Activated T-cell treated with anti-CD3 and anti-CD28 coated beads, Interleukin-2, amount 50 U/mL, for 24 hours (primary cell): Measurements from ENCODE around the gene SRSF8.

Source experiments
- DNase-seq: peaks from one replicate; pipeline ENCODE4 v3.0.0-alpha.2; 2020
- H3K27ac Mint-ChIP-seq: 2 replicates; pipeline ENCODE4 v1.8.0; 2020; ENCODE audit warnings: mild to moderate bottlenecking, mixed read lengths
- H3K27me3 Mint-ChIP-seq: 2 replicates; pipeline ENCODE4 v1.8.0; 2020; ENCODE audit warnings: mixed read lengths
- H3K36me3 Mint-ChIP-seq: 2 replicates; pipeline ENCODE4 v1.8.0; 2020; ENCODE audit warnings: low read depth, mixed read lengths
- H3K4me1 Mint-ChIP-seq: 2 replicates; pipeline ENCODE4 v1.8.0; 2020; ENCODE audit warnings: low read depth, mixed read lengths
- H3K4me3 Mint-ChIP-seq: 2 replicates; pipeline ENCODE4 v1.8.0; 2020; ENCODE audit warnings: mild to moderate bottlenecking, moderate library complexity, mixed read lengths
- H3K9me3 Mint-ChIP-seq: 2 replicates; pipeline ENCODE4 v1.8.0; 2020; ENCODE audit warnings: mixed read lengths

Gene SRSF8

GRCh38 chr11:95055283-95055897, 11.3 kb upstream of the SRSF8 start:
- Mint-ChIP-seq H3K36me3 (no peaks in the 10 kb centered on the region), H3K4me3 (no peak overlapping the region), H3K27ac (no peak overlapping the region), H3K4me1 (no peaks in the 10 kb centered on the region), H3K27me3 (peaks cover 41% of the 10 kb centered on the region), H3K9me3 (no peaks in the 10 kb centered on the region)
- no peak for DNase-seq

- Mint-ChIP-seq H3K36me3 (no peaks in the 10 kb centered on the region), H3K4me1 (no peaks in the 10 kb centered on the region), H3K4me3 (no peak overlapping the region), H3K9me3 (no peaks in the 10 kb centered on the region), H3K27ac (no peak overlapping the region), H3K27me3 (peaks cover 32% of the 10 kb centered on the region)
- DNase-seq: no peak
Observed at GRCh38 chr11:95057959-95058358, 8.8 kb upstream of the SRSF8 start.

- Mint-ChIP-seq H3K4me3 (no peak overlapping the region), H3K4me1 (no peaks in the 10 kb centered on the region)
Observed at GRCh38 chr11:95058621-95059020, 8.1 kb upstream of the SRSF8 start.

GRCh38 chr11:95059046-95059445, 7.7 kb upstream of the SRSF8 start:
- DNase-seq: no peak
- Mint-ChIP-seq H3K4me1 (no peaks in the 10 kb centered on the region), H3K4me3 (no peak overlapping the region), H3K27ac (no peak overlapping the region), H3K9me3 (no peaks in the 10 kb centered on the region), H3K27me3 (peaks cover 21% of the 10 kb centered on the region), H3K36me3 (no peaks in the 10 kb centered on the region)

More at GRCh38 chr11:95058621-95059020, 8.1 kb upstream of the SRSF8 start:
- no peak overlapping the region for H3K27ac Mint-ChIP-seq
- DNase-seq: no peak
- peaks cover 25% of the 10 kb centered on the region for H3K27me3 Mint-ChIP-seq
- no peaks in the 10 kb centered on the region for H3K36me3 Mint-ChIP-seq
- no peaks in the 10 kb centered on the region for H3K9me3 Mint-ChIP-seq

- H3K27me3 Mint-ChIP-seq: peaks cover 2% of the 10 kb centered on the region
- peaks cover 14% of the 10 kb centered on the region for H3K4me1 Mint-ChIP-seq
Observed at GRCh38 chr11:95065336-95065735, 1.4 kb upstream of the SRSF8 start.

GRCh38 chr11:95067039-95067840, 521 bp downstream of the SRSF8 start:
- Mint-ChIP-seq H3K27me3 (no peaks in the 10 kb centered on the region), H3K9me3 (no peaks in the 10 kb centered on the region), H3K4me1 (peaks cover 29% of the 10 kb centered on the region), H3K36me3 (peaks cover 36% of the 10 kb centered on the region), H3K4me3 (peak overlapping the region; percentile 96), H3K27ac (peak overlapping the region; percentile 97)
- DNase-seq: peak; percentile 86

More at GRCh38 chr11:95065336-95065735, 1.4 kb upstream of the SRSF8 start:
- no peak overlapping the region for H3K27ac Mint-ChIP-seq
- peaks cover 22% of the 10 kb centered on the region for H3K36me3 Mint-ChIP-seq
- DNase-seq: no peak
- H3K4me3 Mint-ChIP-seq: no peak overlapping the region
- H3K9me3 Mint-ChIP-seq: no peaks in the 10 kb centered on the region

- Mint-ChIP-seq H3K27me3 (no peaks in the 10 kb centered on the region), H3K27ac (peak overlapping the region; percentile 97), H3K9me3 (no peaks in the 10 kb centered on the region), H3K4me1 (peaks cover 33% of the 10 kb centered on the region), H3K36me3 (peaks cover 41% of the 10 kb centered on the region), H3K4me3 (peak overlapping the region; percentile 96)
- no peak for DNase-seq
Observed at GRCh38 chr11:95067841-95068219, 1.1 kb downstream of the SRSF8 start.

DNA sequence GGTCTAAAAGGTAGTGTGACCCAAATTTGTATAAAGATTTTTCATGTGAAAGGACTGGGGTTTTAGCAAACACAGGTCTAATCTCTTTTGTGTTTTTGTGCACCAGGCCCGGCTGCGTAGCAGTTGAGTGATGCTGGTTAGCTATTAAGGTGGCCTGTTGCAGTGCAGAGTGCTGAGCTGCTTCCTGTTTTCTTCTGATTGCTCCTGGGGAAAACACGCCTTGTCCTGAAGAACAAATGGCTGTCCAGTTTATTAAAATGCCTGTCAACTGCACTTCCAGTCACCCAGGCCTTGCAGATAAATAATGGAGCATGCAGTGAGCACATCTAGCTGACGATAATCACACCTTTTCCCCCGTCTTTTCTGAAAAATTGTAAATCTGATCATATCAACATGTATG, 1.8 kb downstream of the SRSF8 start:
- peaks cover 45% of the 10 kb centered on the region for H3K36me3 Mint-ChIP-seq
- peak overlapping the region; percentile 96 for H3K4me3 Mint-ChIP-seq
- peak; percentile 64 for DNase-seq
- peaks cover 37% of the 10 kb centered on the region for H3K4me1 Mint-ChIP-seq
- H3K27ac Mint-ChIP-seq: peak overlapping the region; percentile 97
- no peaks in the 10 kb centered on the region for H3K27me3 Mint-ChIP-seq
- H3K9me3 Mint-ChIP-seq: no peaks in the 10 kb centered on the region

DNA sequence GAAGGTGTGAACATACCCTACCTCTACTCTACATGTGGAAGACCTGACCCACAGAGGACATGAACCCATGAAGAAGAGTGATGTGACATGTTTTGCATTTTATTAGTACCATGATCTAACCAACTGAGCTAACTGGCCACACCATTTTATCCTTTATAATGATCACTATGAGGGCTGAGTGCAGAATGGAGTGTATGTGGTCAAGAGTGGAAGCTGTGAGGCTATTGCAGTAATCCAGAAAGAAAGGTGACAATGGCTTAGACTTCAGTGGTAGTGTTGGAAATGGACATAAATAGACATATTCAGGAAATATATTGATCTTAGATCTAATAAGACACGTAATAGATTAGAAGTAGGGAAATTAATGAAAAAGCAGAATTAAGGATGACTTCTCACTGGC, 3.8 kb downstream of the SRSF8 start:
- H3K4me1 Mint-ChIP-seq: peaks cover 37% of the 10 kb centered on the region
- peak overlapping the region; percentile 14 for H3K27ac Mint-ChIP-seq
- H3K9me3 Mint-ChIP-seq: no peaks in the 10 kb centered on the region
- H3K4me3 Mint-ChIP-seq: peak overlapping the region; percentile 11
- no peak for DNase-seq
- no peaks in the 10 kb centered on the region for H3K27me3 Mint-ChIP-seq
- H3K36me3 Mint-ChIP-seq: peaks cover 45% of the 10 kb centered on the region

DNA sequence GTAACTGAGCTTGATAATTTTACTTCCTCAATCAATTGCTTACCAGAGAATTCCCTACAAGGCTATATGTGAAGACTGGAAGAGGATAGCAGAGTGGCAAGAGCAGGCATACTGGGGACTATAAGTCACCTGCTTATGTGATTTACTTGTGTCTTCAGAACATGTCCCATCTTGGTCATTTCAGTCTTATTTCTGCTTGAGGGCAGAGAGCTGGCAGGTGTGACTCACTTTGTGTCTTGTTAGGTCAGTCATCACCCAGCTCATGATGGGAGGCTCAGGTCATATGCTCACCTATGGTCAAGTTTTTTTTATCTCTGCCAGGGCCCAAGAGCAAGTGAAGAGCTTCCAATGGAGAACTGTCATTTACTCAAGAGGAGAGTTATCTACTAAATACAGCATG, 6.2 kb downstream of the SRSF8 start:
- Mint-ChIP-seq H3K27ac (peak overlapping the region; percentile 4), H3K4me1 (peaks cover 35% of the 10 kb centered on the region), H3K27me3 (no peaks in the 10 kb centered on the region), H3K4me3 (no peak overlapping the region), H3K9me3 (no peaks in the 10 kb centered on the region), H3K36me3 (peaks cover 41% of the 10 kb centered on the region)
- DNase-seq: no peak

GRCh38 chr11:95074792-95075563, 8.3 kb downstream of the SRSF8 start:
- H3K4me3 Mint-ChIP-seq: no peak overlapping the region
- H3K27me3 Mint-ChIP-seq: peaks cover 2% of the 10 kb centered on the region
- H3K36me3 Mint-ChIP-seq: peaks cover 24% of the 10 kb centered on the region
- no peak overlapping the region for H3K27ac Mint-ChIP-seq
- H3K9me3 Mint-ChIP-seq: no peaks in the 10 kb centered on the region
- peaks cover 27% of the 10 kb centered on the region for H3K4me1 Mint-ChIP-seq
- no peak for DNase-seq

GRCh38 chr11:95076416-95076815, 9.7 kb downstream of the SRSF8 start:
- Mint-ChIP-seq H3K4me1 (peaks cover 15% of the 10 kb centered on the region), H3K27ac (no peak overlapping the region), H3K4me3 (no peak overlapping the region), H3K9me3 (no peaks in the 10 kb centered on the region), H3K27me3 (peaks cover 2% of the 10 kb centered on the region), H3K36me3 (peaks cover 13% of the 10 kb centered on the region)
- no peak for DNase-seq

DNA sequence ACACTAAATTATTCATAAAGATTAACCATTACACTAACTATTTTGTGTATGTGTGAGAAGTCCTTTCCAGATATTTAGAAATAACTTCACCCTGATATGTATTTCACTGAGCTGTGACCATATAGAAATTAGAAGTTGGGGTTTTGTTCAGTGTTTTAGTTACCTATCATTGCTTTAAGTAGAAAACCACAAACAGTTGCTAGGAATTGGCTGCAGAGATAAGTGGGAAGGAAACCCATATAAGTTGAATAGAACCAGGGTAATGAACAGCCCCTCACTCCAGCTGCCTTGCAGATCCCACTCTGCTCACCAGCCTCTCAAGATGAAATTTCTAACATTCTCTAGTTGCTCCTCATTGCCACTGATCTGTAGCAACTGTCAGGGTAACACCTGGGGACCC, 10.3 kb downstream of the SRSF8 start:
- H3K4me3 Mint-ChIP-seq: no peak overlapping the region
- no peak overlapping the region for H3K27ac Mint-ChIP-seq
- peaks cover 2% of the 10 kb centered on the region for H3K27me3 Mint-ChIP-seq
- H3K9me3 Mint-ChIP-seq: no peaks in the 10 kb centered on the region
- H3K4me1 Mint-ChIP-seq: peaks cover 11% of the 10 kb centered on the region
- H3K36me3 Mint-ChIP-seq: peaks cover 9% of the 10 kb centered on the region
- DNase-seq: no peak

GRCh38 chr11:95078526-95078925, 11.8 kb downstream of the SRSF8 start:
- Mint-ChIP-seq H3K27ac (no peak overlapping the region), H3K4me1 (peaks cover 9% of the 10 kb centered on the region), H3K9me3 (no peaks in the 10 kb centered on the region), H3K36me3 (no peaks in the 10 kb centered on the region), H3K27me3 (peaks cover 2% of the 10 kb centered on the region), H3K4me3 (no peak overlapping the region)
- DNase-seq: no peak

- Mint-ChIP-seq H3K4me3 (no peak overlapping the region), H3K9me3 (no peaks in the 10 kb centered on the region), H3K36me3 (no peaks in the 10 kb centered on the region), H3K4me1 (peaks cover 30% of the 10 kb centered on the region), H3K27ac (no peak overlapping the region), H3K27me3 (peaks cover 2% of the 10 kb centered on the region)
- no peak for DNase-seq
Observed at GRCh38 chr11:95081010-95081409, 14.3 kb downstream of the SRSF8 start.
